ENCODE results near the gene ADAMTS12. TPM values are rescaled to one million over a fixed set of nuclear protein-coding genes. Genes with fewer than 3 reads are reported as not detected.

ADAMTS12 gene
- total and polyA plus RNA-seq, 10 of the 15 experiments (the other 5 are each of a cell fraction or from before 2014, with no cell fraction given), result 0.11 to 35.8 (median 20.7) TPM

DNA sequence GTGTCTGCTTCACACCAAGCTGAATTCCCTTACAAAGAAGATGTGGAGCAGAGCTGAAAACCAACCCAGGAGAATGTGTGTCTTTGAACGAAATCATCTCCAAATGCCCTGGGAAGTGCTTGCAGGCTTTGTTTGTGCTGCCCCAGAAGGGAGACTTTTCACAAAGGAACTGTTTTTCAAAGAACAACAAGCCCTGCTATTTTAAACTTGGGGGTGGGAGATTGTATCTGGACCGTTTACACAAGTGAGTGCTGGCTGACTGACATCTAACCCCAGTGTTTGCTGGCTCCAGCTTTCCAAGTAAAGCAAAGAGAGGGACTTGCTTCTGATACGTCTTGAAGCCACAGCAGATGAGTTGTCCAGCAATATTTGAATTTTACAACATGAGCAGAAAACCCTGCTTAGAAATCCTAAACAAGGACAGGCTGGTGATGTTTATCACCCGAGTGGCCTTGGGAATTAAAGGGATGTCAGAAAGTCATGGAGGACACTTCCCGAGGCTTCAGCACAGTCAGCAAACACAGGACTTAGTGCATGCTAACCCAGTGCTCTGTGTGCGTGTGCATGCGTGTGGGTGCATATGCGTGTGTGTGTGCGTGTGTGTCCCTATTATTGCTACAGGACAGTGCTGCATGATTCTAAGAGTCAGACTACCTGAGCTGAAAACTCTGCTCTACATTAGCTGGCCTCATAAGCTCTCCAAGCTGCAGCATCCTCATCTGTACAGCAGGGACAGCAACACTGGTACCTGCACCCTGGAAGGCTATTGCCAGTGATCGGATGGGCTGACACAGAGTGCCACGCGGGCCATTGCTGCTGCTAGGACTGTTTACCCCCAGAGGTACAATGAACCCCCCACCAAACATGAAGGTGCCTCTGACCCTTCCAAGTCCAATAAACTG, 1.4 kb downstream of the ADAMTS12 start:
- FAIRE-seq, result no peak
- Histone ChIP-seq H3K9me3 (replicated peaks; ENCODE audit: control insufficient read depth, insufficient read depth, low read length) (no peaks in the 10 kb centered on the region; the same call in 2 of the 3 replicates), H4K20me1 (ENCODE audit: control insufficient read depth, insufficient read depth) (no peaks in the 10 kb centered on the region), H3K36me3 (ENCODE audit: control insufficient read depth in 2 of 2, insufficient read depth in 2 of 2, low read length in 1 of 2) (no peaks in the 10 kb centered on the region), H3K79me2 (ENCODE audit: control insufficient read depth, insufficient read depth, low read length) (peaks cover 9% of the 10 kb centered on the region), H3K4me1 (ENCODE audit: control insufficient read depth, insufficient read depth, low read length) (peaks cover 5% of the 10 kb centered on the region), H3K27me3 (replicated peaks in 1 of 2; ENCODE audit: control insufficient read depth in 2 of 2, insufficient read depth in 2 of 2, low read length in 1 of 2) (no peaks in the 10 kb centered on the region), H3K4me3 (peak overlapping the region; percentile 67), H3K27ac (ENCODE audit: control insufficient read depth, insufficient read depth) (peak overlapping the region; percentile 59), H2AFZ (ENCODE audit: control insufficient read depth, low read depth, low read length) (peak overlapping the region; percentile 54), H3K9ac (ENCODE audit: control insufficient read depth, insufficient read depth, low read length) (peak overlapping the region; percentile 64), H3K4me2 (ENCODE audit: control insufficient read depth, insufficient read depth) (peak overlapping the region; percentile 90)
- ChIA-PET POLR2A (no interaction called here), CTCF (interaction anchor here (1.3 to 1.7 kb wide), 2 partner anchors 12 to 44 kb away, joined by 3 to 5 read pairs; no protein-coding TSS in a partner anchor), SMC1A (ENCODE audit: uncharacterized antibody, unreplicated experiment) (interaction anchor here (0.7 to 1.2 kb wide), 3 partner anchors 37 to 215 kb away, joined by 3 to 4 read pairs (median 3); no protein-coding TSS in a partner anchor), RAD21 (ENCODE audit: unreplicated experiment) (interaction anchor here (0.9 kb wide), 1 partner anchor 65 kb away, joined by 3 read pairs; no protein-coding TSS in a partner anchor)
- intact Hi-C loops (cut with micrococcal nuclease; ENCODE audit: unreplicated experiment), result no loop called here
- no TSS peak for BruUV-seq (replicated peaks)
- in situ Hi-C loops (cut with MboI), result no loop called here
- TF ChIP-seq IRF4 (IDR thresholded peaks at IDR 0.05; ENCODE audit: low read depth, low read length) (0 out of 2 replicates have a peak, but pooled peaks have one; percentile 7), SMAD5 (IDR thresholded peaks at IDR 0.05; ENCODE audit: low read depth) (no peak), RAD21 (IDR thresholded peaks at IDR 0.05; ENCODE audit: insufficient read depth, low read depth, low read length) (0 out of 2 replicates have a peak, but pooled peaks have one; percentile 34), POLR2A (IDR thresholded peaks at IDR 0.05; ENCODE audit: low read depth, low read length) (peak; percentile 57), CTCF (IDR thresholded peaks at IDR 0.05 in 2 of 3, conservative IDR thresholded peaks at IDR 0.05 in 1 of 3; ENCODE audit: control insufficient read depth in 2 of 3, extremely low read depth in 1 of 3, insufficient read depth in 1 of 3, low read depth in 3 of 3, low read length in 3 of 3) (peak in 1 of 3 experiments; percentile 38; a peak in 2 of 6 replicates)
- 59% methylated on average over 12 of the region's 12 CpGs for WGBS (ENCODE audit: insufficient coverage, insufficient replicate concordance, low lambda C conversion rate, missing lambda C conversion rate)
- no peak for DNase-seq (ENCODE audit: low read depth, low spot score)
- peak; percentile 82 for ATAC-seq
